BJ (cell line): ENCODE data around the gene CLSTN2. TPM values are rescaled to one million over a fixed set of nuclear protein-coding genes. Genes with fewer than 3 reads are reported as not detected.
"Not testable (repeated sequence)": the region's sequence is repeated elsewhere in the genome, so short reads cannot be mapped to it uniquely, and the experiment has no call there.

ENCODE experiments used
- CTCF ChIA-PET: fragments of 350-600 bp; formaldehyde crosslinking; extraction: SDS; loops from one replicate; lab custom pipeline; 2021; ENCODE audit warnings: antibody characterized with exemption, inconsistent platforms; lab: Yijun Ruan, JAX
- POLR2A ChIA-PET: fragments of 300-600 bp; sonication (Branson Sonifier 250); formaldehyde crosslinking; extraction: SDS; loops from one replicate; lab custom pipeline; 2021; ENCODE audit warnings: antibody characterized with exemption; lab: Charles Lee
- DNase-seq: peaks from one replicate; pipeline ENCODE4 v3.0.0-alpha.2; 2011; ENCODE audit warnings: low read depth
- H3K27me3 ChIP-seq: 2 replicates; pipeline ENCODE4 v1.6.0; 2011; ENCODE audit warnings: low read length; ENCODE audit not compliant: control insufficient read depth, insufficient read depth
- H3K36me3 ChIP-seq: 2 replicates; pipeline ENCODE4 v1.5.1; 2011; ENCODE audit warnings: low read length; ENCODE audit not compliant: control insufficient read depth, insufficient read depth
- H3K4me3 ChIP-seq: 2 replicates; pipeline ENCODE4 v1.5.1; 2011; ENCODE audit warnings: low read depth, mild to moderate bottlenecking, control low read depth, low read length
- polyA plus RNA-seq: library from polyadenylated mRNA; depleted of rRNA; stranded (reverse); fragments of >200 nt; gene quantifications from 2 replicates; pipeline ENCODE4 v1.2.3, GENCODE V29; 2011
- TF ChIP-seq, protein P1 (sequence below): IDR thresholded peaks from 2 replicates; pipeline ENCODE4 v1.5.1; 2011; ENCODE audit warnings: low read depth, mild to moderate bottlenecking, control low read depth, inconsistent platforms, low read length, moderate library complexity; ENCODE audit not compliant: insufficient read depth

The CLSTN2 gene
- polyA plus RNA-seq, 1 experiment, result 1.8 TPM

DNA sequence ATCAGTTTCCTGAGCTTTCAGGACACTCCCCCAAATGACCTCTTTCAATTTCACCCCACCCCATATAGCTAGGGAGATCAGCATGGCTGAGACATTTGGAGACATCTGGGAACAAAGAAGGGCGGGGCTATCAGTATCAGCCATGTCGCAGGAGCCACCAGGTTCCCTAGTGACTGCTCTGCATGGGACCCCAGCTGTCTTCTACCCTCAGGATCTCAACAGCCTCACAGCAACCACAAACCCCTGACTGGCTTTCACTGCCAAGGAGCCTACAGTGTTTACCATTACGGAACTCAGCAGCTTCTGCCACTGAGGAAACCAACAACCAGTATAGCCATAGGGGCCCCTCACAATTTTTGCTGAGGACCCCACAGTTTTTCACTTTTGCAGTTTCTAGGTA, 473.3 kb downstream of the CLSTN2 start:
- H3K36me3 ChIP-seq, result no peaks in the 10 kb centered on the region
- ChIA-PET CTCF (no interaction called here), POLR2A (no interaction called here)
- no peak overlapping the region for H3K4me3 ChIP-seq
- TF ChIP-seq, protein P1, sequence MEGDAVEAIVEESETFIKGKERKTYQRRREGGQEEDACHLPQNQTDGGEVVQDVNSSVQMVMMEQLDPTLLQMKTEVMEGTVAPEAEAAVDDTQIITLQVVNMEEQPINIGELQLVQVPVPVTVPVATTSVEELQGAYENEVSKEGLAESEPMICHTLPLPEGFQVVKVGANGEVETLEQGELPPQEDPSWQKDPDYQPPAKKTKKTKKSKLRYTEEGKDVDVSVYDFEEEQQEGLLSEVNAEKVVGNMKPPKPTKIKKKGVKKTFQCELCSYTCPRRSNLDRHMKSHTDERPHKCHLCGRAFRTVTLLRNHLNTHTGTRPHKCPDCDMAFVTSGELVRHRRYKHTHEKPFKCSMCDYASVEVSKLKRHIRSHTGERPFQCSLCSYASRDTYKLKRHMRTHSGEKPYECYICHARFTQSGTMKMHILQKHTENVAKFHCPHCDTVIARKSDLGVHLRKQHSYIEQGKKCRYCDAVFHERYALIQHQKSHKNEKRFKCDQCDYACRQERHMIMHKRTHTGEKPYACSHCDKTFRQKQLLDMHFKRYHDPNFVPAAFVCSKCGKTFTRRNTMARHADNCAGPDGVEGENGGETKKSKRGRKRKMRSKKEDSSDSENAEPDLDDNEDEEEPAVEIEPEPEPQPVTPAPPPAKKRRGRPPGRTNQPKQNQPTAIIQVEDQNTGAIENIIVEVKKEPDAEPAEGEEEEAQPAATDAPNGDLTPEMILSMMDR, result no peak
- DNase-seq, result no peak
- H3K27me3 ChIP-seq, result no peaks in the 10 kb centered on the region

DNA sequence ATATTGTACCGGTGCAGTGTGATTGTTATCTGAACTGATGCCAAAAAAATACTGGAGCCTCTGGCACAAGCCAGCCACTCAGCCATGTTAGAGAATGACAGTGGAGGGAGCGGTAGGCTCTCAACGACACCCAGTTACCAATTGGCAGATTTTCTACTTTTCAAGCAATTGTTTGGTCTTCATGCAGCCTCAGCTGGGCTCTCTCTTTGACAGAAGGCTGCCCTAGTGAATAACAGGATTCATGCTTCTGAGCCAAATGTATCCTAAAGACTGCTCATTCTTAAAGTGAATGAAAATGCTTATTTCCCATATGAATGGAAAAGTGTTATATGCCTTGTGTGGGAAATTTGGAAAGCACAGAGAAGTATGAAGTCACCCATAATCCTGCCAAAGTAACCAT, 481.7 kb downstream of the CLSTN2 start:
- no peak for DNase-seq
- TF ChIP-seq, protein P1, result no peak
- POLR2A ChIA-PET, result no interaction called here
- CTCF ChIA-PET, result no interaction called here
- Histone ChIP-seq H3K36me3 (no peaks in the 10 kb centered on the region), H3K4me3 (no peak overlapping the region), H3K27me3 (no peaks in the 10 kb centered on the region)

DNA sequence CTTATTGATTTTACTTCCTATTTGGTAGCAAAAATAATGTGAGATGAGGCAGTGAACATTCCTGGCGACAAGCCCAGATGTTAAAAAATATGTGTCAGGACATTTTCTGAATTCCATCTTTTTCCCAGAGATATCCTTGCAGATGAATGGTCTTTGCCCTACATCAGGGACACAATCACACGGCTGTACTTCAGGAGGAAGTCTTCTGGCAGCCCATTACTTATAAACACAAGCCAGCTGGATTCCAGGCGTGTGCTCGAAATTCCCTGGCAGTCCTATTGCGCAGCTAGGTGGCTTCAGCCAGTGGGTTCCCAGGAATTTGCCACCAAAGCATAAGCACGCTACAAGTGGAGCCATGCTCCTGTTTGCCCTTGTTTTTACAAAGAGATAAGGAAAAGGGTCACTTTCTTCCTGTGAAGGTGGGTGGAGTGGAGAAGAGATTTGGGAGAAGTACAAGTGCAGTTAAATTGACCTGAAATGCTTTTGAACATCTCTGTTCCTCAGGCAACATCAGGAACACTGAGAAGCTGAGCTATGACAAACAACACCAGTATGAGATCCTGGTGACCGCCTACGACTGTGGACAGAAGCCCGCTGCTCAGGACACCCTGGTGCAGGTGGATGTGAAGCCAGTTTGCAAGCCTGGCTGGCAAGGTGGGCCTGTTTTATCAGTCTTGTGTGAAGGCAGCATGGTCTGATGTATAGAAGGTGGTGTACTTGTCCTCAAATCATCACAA, 485.8 kb downstream of the CLSTN2 start:
- no peak overlapping the region for H3K4me3 ChIP-seq
- POLR2A ChIA-PET, result no interaction called here
- H3K27me3 ChIP-seq, result no peaks in the 10 kb centered on the region
- no peaks in the 10 kb centered on the region for H3K36me3 ChIP-seq
- CTCF ChIA-PET, result no interaction called here
- peak; percentile 17 for DNase-seq
- TF ChIP-seq, protein P1, result 0 out of 2 replicates have a peak, but pooled peaks have one; percentile 9

DNA sequence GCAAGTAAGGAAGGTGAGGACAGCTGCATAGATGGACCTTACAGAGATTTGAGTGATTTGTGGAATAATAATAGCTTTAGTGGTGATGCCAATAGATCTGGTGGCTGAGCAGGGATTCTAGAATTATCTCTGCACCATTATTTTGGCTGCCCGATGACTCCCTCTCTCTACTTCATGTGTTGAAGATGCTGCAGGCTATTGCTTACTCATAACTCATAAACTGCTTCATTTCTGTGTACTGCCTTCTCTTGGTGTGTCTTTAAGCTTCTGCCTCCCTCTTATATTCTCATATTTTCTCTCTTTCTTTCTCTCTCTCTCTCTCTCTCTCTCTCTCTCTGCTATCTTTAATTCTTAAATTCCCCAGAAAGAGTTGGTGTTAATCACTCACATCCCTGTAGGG, 486.9 kb downstream of the CLSTN2 start:
- TF ChIP-seq, protein P1, result no peak
- CTCF ChIA-PET, result no interaction called here
- no peaks in the 10 kb centered on the region for H3K27me3 ChIP-seq
- POLR2A ChIA-PET, result no interaction called here
- H3K4me3 ChIP-seq, result no peak overlapping the region
- no peaks in the 10 kb centered on the region for H3K36me3 ChIP-seq
- no peak for DNase-seq

DNA sequence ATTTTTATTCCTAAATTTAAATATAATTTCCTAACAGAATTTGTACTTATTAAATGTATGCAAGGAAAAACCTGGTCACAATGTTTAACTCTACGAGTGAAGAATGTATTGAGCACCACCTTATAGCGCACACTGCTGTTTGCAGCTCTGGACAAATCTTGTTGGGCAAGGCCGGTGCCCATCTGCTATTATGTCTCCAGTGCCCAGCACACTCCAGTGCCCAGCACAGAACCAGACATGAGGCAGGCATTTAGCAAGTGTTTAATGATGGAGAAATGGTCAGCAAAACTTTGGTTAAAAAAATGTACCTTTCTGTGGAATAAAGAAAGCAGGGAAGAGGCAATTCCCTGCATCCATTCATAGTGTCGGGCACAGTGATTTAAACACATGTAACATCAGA, 488.2 kb downstream of the CLSTN2 start:
- ChIA-PET POLR2A (no interaction called here), CTCF (no interaction called here)
- TF ChIP-seq, protein P1, result no peak
- H3K27me3 ChIP-seq, result no peaks in the 10 kb centered on the region
- no peaks in the 10 kb centered on the region for H3K36me3 ChIP-seq
- H3K4me3 ChIP-seq, result no peak overlapping the region
- no peak for DNase-seq

DNA sequence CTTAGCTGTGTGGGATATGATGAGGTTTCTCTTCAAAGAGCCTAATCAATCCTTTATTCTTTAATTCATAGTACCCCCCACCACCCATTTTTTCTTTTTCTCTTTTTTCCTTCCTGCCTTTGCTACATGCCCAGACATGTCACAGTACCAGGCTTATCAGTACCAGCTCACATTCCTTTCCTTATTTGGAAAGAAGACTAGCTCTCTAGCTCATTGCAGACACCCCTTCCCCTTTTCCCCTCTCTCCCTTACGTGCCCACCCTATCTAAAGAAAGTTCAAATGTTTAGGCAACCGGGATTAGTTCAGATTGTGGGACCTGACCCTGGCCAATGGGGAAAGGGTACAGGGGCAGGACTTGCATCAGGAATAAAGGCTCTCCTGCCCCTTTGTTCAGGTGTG, 488.6 kb downstream of the CLSTN2 start:
- CTCF ChIA-PET, H3K36me3 ChIP-seq, DNase-seq, POLR2A ChIA-PET, H3K4me3 ChIP-seq, H3K27me3 ChIP-seq: not testable (repeated sequence)
